ENCODE data around the gene EDN2.

The EDN2 gene

GRCh38 chr1:41434748-41435449 lies 49.6 kb downstream of the EDN2 start:
- no peak for FAIRE-seq

- FAIRE-seq = no peak
Observed at GRCh38 chr1:41434306-41434705, 50.2 kb downstream of the EDN2 start.

- FAIRE-seq = no peak
Observed at GRCh38 chr1:41433501-41433900, 51.0 kb downstream of the EDN2 start.

GRCh38 chr1:41432481-41433280 lies 51.8 kb downstream of the EDN2 start:
- no peak for FAIRE-seq

- FAIRE-seq = no peak
Observed at GRCh38 chr1:41431490-41432350, 52.8 kb downstream of the EDN2 start.

- FAIRE-seq = no peak
Observed at GRCh38 chr1:41430582-41430981, 53.9 kb downstream of the EDN2 start.

GRCh38 chr1:41430069-41430468 lies 54.4 kb downstream of the EDN2 start:
- FAIRE-seq = no peak

- FAIRE-seq = no peak
Observed at GRCh38 chr1:41429641-41430035, 54.8 kb downstream of the EDN2 start.

Measured in TTC549 (cell line).